Tibial nerve (tissue), 4 donors: ENCODE data around the gene KIRREL3.

ENCODE experiments used
- EP300 ChIP-seq, 2 donors: sonication (generic); formaldehyde crosslinking; IDR thresholded peaks; one replicate each; pipeline ENCODE4 v1.6.1; 2017; ENCODE audit warnings: antibody characterized with exemption in 2 of 2, mild to moderate bottlenecking in 1 of 2
- POLR2A ChIP-seq, 2 donors: fragments of 450-650 bp; IDR thresholded peaks; one replicate each; pipeline ENCODE4 v1.6.1; 2017; ENCODE audit warnings: antibody characterized with exemption in 2 of 2, mild to moderate bottlenecking in 2 of 2, moderate library complexity in 2 of 2
- TF ChIP-seq, protein P1 (sequence below), 5 experiments: fragments of 200-600 bp in 3 of 5; fragments of 450-650 bp in 2 of 5; sonication (generic) in 3 of 5; IDR thresholded peaks; one replicate each; pipeline ENCODE4 v1.5.1; 2016 to 2019; ENCODE audit warnings: antibody characterized with exemption in 5 of 5, mild to moderate bottlenecking in 3 of 5, moderate library complexity in 2 of 5

DNA sequence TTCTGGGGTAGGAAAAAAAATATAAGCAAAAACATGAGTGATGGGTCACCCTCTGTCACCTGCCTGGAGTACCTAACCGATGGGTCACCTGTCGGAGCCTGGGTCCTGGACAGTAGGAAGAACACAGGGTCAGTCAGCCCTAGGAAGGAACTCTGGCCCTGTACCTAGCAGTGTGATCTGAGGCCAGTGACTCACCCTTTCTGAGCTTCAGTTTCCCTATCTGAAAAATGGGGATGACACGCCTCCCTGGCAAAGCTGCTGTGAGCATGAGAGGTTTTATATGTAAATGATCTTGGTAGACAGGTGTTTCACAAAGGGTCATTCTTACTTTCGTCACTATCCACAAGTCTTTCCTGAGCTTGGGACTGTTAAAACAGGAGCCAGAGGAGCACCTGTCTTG, 463.1 kb downstream of the KIRREL3 start:
- TF ChIP-seq, protein P1, sequence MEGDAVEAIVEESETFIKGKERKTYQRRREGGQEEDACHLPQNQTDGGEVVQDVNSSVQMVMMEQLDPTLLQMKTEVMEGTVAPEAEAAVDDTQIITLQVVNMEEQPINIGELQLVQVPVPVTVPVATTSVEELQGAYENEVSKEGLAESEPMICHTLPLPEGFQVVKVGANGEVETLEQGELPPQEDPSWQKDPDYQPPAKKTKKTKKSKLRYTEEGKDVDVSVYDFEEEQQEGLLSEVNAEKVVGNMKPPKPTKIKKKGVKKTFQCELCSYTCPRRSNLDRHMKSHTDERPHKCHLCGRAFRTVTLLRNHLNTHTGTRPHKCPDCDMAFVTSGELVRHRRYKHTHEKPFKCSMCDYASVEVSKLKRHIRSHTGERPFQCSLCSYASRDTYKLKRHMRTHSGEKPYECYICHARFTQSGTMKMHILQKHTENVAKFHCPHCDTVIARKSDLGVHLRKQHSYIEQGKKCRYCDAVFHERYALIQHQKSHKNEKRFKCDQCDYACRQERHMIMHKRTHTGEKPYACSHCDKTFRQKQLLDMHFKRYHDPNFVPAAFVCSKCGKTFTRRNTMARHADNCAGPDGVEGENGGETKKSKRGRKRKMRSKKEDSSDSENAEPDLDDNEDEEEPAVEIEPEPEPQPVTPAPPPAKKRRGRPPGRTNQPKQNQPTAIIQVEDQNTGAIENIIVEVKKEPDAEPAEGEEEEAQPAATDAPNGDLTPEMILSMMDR (IDR thresholded peaks at IDR 0.05) = no peak
- TF ChIP-seq EP300 (IDR thresholded peaks at IDR 0.05) (no peak), POLR2A (IDR thresholded peaks at IDR 0.05) (no peak)
